HG03159 (cell line): ENCODE measurements around the gene RTF2.
A peak's percentile ranks its signal among the peaks of the same experiment; 100 is the strongest.

Source experiments
- ATAC-seq: cut with Tn5 transposase; IDR thresholded peaks from one replicate; pipeline ENCODE4 v1.9.1; 2021; ENCODE audit warnings: mild to moderate bottlenecking, moderate library complexity; ENCODE audit not compliant: unreplicated experiment

RTF2 gene

DNA sequence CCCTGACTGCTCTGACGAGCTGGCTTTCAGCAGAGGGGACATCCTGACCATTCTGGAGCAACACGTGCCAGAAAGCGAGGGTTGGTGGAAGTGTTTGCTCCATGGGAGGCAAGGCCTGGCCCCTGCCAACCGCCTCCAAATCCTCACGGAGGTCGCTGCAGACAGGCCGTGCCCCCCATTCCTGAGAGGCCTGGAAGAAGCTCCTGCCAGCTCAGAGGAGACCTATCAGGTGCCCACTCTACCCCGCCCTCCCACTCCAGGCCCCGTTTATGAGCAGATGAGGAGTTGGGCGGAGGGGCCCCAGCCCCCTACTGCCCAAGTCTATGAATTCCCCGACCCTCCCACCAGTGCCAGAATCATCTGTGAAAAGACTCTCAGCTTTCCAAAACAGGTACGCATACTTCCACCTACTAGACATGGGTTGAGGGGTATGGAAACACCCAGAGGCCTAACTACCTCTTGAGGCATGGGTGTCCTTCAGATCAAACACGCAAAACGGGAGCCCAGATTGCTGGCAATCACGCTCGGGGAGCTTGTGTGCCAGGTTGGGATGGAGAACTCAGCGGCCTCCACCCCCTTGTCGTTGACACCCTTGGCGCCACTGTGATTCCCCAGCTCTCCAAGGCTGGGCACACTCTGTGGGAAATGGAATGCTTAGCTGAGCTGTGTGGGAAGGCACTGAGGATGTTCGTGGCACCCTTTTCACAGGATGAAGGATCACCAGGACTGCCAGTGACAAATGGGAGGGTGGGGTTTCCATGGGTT lies 31.0 kb upstream of the RTF2 start:
- ATAC-seq, result no peak

DNA sequence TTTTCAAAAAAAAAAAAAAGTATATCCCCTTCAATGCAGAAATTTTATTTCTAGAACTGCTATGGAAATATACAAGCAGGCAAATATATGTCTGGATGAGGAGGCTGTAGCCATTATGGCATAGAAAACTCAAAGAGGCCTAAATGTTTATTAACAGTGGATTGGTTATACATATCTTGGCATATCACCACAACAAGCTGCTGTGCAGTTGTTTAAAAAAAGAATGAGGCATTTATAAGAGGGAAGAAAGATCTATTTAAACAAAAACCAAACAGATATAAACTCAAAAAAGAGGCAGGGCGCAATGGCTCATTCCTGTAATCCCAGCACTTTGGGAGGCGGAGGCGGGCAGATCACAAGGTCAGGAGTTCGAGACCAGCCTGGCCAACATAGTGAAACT lies 30.1 kb upstream of the RTF2 start:
- ATAC-seq, result no peak

DNA sequence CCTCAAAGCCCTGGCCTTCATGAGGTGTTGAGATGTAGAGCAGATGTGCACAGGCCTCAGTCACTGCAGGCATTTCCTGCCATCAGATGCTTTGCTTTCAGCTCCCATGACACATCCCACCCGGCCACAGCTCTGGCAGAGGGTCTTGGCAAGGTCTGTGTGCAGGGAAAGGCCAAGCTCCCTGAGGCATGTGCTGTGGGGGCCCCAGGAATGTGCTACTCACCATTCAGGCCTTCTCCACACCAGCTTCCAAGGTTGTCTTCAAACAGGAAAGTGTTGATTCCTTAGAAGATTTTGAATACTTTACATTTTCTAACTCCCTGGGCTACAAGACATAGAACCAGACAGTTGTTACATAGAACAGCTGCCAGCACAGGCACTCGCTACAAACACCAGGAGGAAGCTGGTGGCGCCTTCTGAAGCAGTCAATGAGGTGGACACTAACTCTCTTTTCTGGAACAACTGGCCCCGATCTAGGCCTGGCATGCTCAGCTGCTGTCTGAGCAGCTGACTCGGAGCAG lies 28.6 kb upstream of the RTF2 start:
- ATAC-seq, result no peak

DNA sequence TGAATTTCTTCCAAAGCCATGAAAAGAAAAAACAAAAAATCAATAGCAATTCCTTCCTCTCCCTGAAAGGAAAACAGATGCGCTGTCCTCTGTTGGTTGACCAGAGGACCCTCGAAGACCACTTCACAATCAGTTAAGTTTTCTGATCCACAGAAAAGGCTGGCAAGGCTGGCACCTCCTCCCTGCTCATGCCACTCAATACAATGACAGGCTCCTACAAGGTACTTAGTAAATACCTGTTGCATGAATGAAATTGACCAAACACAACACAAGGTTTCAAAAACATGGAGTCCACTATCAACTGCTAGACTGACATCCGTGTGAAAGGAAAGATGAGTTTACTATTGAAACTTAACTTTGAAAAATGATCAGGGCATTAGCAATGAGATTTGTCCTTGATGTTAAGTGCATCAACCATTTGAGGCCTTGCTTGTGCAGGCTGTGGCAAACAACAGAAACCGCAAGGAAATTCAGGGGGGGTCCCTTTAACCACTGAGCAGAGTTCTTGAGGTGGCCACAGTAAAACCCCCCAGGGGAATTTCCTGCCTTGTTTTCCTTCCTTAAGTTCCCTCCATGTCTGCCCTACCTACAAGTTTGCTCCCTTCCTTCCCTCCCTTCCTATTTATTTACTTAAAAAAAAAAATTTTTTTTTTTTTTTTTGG lies 27.9 kb upstream of the RTF2 start:
- ATAC-seq, result no peak

DNA sequence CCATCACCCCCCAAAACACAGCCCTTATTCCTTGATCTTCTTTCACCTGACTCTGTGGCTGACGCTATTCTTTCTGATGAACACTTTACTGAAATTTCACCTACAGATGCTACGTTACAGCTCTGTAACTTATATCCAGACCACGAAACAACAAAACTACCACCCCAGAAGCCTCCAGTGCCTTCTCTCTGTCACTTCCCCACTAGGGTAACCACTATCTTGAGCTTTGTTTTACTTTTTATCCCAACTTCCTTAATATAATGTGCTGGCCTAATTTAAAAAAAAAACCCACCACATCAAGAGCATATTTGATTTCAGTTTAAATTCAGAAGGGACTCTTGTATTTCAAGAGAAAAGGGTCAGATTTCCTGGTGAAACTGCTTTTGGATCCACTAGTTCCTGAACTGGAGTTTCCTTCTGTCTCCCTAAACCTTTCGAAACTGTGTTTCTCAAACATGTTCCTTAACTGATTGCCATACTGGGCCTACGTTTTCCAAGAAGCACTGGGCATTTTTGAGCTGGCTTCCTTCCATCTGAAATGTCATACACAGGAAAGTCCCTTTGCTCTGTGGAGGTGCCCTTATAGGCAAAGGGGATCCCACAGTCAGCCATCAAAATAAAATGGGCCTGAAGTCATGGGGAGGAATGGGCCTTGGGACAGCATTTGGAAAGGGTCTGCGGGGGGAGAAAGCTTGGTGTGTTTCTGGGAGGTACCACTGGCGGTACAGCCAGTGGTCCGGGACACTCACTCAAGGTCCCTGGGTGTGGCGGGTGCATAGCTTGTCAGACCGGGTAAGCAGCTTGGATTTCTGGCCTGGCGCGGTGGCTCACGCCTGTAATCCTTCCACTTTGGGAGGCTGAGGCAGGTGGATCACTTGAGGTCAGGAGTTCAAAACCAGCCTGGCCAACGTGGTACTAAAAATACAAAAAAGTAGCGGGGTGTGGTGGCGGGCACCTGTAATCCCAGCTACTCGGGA lies 25.8 kb upstream of the RTF2 start:
- no peak for ATAC-seq

DNA sequence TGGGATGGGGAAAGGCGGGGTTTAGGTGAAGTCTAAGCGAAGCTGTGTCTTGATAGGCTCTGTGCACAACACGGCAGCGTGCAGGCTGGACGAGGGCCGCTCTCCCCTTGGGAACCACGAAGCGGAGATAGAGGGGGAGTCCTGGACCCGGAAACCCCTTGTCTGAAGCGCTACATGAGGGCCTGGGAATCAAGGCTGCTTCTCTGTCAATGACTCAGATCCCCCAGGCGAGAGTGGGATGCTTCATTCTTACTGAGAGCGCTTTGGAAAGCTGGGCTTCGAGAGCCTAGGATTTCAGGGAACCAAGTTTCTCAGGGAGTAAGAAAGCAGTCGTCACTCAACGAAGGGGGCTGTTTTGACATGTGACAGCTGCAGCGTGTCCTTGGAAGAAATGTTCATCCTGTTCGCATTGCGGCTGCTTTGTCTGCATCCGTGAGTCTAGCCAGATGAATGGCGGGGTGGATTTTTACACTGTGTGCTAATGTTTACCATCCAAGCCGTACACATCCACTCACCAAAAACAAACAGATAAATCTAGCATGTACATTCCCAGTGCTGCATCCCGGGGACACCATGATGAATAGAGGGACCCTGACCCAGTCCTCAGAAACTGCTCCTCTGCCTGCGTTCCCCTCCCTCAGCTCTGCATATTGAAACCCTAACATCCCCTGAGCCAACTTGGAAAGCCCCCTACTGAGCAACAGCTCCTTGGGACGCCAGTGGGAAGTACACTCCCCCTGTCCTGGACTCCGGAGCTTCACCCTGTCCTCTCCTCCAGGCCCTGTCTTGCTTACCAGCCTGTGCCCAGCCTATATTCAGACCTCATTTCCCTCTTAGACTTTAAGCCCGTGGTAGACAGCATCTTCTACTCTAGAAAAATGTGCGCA lies 24.5 kb upstream of the RTF2 start:
- no peak for ATAC-seq

DNA sequence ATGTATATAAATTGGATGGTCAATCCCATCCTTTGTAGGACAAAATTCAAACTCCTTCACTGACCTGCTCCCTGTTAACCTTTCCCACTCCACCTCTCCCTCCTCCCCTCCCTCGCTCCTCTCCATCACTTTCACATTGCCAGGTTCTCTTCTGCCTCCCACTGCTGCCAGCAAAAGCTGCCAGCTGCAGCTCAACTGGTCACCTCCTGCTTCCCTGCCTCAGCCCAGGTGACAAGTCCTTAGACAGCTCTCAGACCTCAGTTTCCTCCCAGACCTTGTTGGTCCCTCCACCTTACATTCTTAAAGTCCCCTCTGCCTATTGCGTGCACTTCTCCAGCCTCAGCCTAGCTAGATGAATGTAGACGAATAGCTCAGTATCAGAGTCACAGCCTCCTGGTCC lies 23.3 kb upstream of the RTF2 start:
- no peak for ATAC-seq

DNA sequence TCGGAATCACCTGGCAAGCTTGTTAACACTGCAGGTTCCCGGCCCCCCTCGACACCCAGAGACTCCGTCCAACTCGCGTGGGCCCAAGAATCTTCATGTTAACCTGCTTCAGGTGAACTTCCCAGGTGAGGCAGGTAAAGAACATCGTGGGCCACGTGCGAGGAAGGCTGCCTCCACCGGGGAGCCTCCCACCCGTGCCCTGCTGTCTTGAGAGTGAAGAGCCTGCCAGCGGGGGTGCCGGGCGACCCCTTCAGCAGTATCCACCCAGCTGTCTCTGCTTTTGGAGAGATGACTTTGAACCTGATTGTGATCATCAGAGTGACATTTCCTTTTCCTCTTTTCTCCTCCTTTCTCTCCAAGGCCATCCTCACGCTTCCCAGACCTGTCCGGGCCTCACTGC lies 22.9 kb upstream of the RTF2 start:
- ATAC-seq, result no peak

DNA sequence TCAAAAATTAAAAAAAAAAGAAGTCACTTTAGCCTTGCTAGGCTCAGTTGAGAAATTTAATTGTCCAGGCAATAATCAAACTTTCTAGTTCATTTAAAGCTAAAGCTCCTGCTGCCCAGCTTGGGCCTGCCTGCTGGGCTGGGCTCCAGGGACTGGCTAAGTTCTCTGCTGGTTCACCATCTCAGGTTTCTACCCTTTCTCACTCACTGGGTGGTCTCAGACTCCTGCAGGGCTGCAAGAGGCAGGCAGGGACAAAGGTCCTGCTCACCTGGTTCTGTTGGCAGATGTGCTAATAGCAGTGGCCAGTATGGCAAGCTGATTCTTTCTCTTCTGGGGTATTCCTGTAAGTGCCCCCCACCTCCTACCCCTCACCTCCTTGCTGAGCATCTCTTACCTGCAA lies 21.2 kb upstream of the RTF2 start:
- no peak for ATAC-seq

DNA sequence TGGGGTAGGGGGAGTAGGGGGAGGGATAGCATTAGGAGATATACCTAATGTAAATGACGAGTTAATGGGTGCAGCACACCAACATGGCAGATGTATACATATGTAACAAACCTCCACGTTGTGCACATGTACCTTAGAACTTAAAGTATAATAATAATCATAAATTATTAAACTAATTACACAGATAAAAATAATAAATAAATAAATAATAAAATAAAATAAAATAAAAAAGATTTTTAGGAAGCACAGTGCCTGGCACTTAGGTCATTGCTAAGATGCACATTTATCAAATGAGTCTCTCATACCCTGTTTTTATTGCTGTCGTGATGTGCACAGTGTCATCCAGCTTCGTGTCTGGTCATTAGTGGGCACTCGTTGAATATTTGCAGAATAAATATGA lies 19.0 kb upstream of the RTF2 start:
- no peak for ATAC-seq

DNA sequence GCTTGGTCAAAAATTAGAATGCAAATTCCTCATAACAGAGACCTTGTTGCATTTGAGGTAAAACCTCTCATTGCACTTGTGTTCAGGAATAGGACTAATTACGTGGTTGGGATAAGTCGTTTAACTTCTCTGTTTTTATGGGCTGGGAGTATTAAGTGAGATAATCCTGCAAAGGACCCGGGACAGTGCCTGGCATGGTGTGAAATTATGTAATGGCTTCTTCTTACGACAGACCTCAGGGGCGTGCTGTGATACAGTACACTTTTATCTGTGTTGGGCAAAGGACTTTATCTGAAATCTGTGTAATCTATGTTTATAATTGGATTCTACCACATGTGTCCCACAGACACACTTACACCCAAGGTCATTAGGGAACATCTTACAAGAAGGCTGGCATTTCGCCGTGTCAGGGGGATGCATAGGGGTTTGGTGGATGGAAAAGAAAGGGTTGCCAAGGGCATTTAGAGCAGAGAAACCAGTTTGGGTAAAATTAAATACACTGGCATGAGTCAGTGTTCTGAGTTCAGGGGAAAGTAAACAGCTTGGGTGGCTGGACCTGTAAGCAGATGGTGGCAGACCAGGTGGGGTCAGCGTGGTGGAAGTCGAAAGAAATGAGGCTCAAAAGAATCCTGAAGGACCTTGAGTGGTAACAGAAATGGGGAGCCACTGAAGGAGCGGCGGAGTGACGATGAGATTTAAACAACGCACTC lies 17.2 kb upstream of the RTF2 start:
- ATAC-seq, result no peak

DNA sequence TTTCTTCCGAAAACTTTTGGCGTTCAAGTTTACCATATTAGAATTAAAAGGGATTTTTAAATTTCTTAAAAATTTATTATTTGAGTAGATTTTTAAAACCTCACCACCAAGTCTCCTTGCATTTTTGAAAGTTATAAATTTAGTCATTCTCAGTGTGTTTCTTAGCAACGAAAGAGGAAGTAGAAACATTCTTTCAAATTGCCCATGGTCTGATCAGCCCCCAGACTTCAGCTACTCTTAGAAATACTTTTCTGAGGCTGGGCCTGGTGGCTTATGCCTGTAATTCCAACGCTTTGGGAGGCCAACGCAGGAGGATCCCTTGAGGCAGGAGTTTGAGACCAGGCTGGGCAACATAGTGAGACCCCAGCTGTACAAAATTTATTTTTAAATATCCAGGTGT lies 15.1 kb upstream of the RTF2 start:
- peak; percentile 71 for ATAC-seq

DNA sequence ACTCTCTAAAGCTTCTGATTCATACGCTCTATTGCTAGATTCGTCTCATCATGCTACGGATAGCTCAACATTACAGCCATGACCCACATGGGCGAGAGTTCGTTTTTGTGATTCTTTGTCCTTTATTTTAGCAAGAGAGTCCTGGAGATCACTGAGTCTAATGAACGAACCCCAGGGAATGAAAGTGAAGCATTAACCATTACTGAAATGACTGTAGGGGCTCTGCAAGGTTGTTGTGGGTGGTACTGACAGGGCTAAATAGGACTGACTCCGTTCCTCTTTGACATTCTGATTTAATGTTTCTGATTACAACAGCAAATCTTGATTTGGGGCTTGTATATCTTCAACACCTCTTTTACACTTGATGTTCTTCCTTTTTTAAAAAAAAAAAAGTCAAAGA lies 13.7 kb upstream of the RTF2 start:
- ATAC-seq, result peak; percentile 90

DNA sequence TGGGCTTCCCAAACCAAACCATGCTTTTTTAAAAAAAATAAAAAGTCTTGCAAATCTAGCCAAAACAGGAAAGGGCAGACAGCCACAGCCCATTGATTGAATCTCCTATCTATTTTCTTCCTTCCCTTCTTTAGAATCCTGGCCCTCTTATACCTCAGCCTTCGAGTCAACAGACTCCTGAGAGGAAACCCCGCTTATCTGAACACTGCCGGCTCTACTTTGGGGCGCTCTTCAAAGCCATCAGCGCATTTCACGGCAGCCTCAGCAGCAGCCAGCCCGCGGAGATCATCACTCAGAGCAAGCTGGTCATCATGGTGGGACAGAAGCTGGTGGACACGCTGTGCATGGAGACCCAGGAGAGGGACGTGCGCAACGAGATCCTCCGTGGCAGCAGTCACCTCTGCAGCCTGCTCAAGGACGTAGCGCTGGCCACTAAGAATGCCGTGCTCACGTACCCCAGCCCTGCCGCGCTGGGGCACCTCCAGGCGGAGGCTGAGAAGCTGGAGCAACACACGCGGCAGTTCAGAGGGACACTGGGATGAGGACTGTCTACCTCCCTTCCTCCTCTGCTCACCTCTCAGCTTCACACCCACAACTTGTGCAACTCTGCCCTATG lies 10.1 kb upstream of the RTF2 start:
- ATAC-seq, result no peak

DNA sequence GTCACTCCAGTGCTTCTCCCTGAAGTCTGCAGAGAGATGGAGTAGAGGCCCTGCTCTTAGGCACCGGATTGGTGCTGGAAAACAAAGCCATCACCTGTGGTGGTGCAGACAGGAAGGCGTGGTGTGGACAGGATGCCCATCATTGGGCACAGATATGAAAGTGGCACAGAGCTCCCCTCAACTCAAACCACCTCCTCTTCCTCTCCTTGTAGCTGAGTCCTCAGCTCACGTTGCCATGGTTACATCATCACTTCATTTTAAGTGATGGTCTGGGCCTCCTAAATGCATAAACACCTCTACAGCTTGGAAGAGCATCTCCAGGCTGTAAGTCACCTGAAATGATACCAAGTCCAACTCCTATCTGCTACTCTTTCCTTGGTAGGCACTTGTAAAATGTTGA lies 8.0 kb upstream of the RTF2 start:
- ATAC-seq, result no peak

DNA sequence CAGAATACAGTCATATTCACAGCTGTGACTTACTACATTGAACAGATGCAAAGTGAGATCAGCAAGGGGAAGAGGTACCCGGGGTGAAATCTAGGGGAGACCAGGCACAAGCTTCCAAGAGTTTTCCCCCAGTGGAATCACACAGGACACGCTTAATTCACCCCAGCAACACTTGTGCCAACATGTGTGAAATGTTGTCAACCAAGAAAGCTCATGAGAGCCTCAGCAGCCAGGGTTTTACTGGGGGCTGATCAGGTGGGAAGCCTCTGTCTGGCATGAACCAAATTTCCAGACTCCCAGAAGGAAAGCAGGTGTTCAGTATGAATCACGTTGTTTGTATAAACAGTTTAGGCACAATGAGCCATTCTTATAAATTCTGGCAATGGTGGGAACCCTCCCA lies 6.9 kb upstream of the RTF2 start:
- ATAC-seq, result no peak

DNA sequence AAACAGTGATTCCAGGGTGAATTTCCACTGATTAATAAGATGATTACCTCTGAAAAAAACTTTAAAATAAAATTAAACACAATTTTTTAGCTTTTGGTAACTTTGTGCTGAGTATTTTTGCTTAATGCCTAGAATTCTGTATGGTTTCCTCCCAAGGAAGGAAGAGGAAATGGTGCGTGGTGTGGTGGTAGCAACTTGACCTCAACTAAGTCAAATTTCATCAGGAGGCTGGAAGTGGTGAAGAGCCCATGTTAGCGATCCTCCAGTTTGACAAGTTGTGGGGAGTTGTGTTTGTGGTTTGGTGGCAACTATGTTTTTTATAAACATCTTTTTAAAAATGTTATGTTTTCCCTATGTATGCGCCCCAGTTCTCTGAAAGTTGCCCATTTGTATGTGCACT lies 5.0 kb upstream of the RTF2 start:
- no peak for ATAC-seq

DNA sequence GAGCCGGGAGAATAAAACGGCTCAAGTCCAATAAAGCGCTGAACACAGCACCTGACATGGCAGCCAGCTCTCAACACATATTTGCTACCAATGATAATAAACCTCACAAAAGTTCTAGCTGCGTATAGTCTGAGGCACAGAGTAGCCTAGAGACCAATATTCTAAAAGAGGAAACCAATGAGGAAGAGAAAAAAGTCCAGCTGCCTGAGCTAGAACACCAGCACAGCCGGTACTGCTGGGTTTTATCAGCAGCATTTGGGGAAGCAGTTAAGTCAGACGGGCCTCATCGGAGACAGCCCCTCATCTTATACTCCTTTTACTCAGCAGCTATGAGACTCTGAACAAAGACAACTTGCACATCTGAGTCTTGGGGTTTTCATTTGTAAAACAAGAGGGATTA lies 2.4 kb upstream of the RTF2 start:
- peak; percentile 47 for ATAC-seq

DNA sequence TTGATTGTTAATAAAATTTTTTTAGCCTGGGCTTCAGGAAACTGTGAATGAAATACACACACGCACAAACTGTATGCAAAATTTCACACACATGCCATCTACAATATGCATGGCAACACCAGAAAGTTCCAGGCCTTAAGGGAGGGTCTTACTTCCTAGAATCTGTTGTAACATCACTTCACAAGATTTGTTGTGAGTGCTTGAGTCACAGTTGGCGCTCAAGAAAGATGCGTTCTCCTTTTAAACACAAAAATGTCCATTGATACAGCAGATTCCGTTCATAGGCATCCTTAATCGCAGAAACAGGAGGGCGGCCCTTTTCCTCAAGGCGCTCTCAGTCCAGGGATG lies 485 bp upstream of the RTF2 start:
- ATAC-seq, result no peak

DNA sequence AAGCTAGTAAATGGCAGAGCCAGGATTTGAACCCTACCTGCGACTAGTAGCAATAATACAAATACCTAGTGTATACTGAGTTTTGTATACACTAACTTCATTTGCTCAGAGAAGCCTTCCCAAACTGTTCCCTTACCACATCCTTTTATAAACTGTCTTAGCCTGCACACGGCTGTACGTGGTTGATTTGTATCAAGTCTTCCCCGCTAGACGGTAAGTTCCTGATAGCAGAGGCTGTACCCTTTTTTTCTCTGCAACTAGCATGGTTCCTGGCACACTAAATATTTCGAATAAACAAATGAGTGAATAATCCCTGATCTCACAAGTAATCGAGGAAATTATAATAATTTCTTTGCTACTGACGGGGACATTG lies 636 bp downstream of the RTF2 start:
- no peak for ATAC-seq
